IMR-90 (cell line): ENCODE measurements around the gene PID1. TPM values are rescaled to one million over a fixed set of nuclear protein-coding genes. Genes with fewer than 3 reads are reported as not detected.

Experiments
- ATAC-seq: fragments of 200-7000 bp; cut with Tn5 transposase; 2 replicates; pipeline ENCODE4 v1.9.1; 2020; ENCODE audit warnings: low read depth, mild to moderate bottlenecking, moderate library complexity
- BruUV-seq: library from RNA; stranded (reverse); fragments of 400-500 nt; replicated peaks from 2 replicates; lab custom pipeline; 2021; lab: Mats Ljungman, UMichigan
- CTCF ChIA-PET: fragments of 300-600 bp; formaldehyde crosslinking; extraction: SDS; loops from one replicate; lab custom pipeline; 2021; ENCODE audit warnings: antibody characterized with exemption; lab: Yijun Ruan, JAX
- POLR2A ChIA-PET: fragments of 300-600 bp; sonication (Branson Sonifier 250); formaldehyde crosslinking; loops from one replicate; lab custom pipeline; 2022; ENCODE audit warnings: antibody characterized with exemption; ENCODE audit not compliant: unreplicated experiment; lab: Charles Lee
- DNase-seq: peaks from one replicate; pipeline ENCODE4 v3.0.0; 2013
- H2AFZ ChIP-seq: replicated peaks from 2 replicates; pipeline ENCODE3; 2013; ENCODE audit warnings: low read length, mild to moderate bottlenecking; ENCODE audit not compliant: poor library complexity
- H2AK5ac ChIP-seq: 2 replicates; pipeline ENCODE4 v1.6.1; 2013; ENCODE audit warnings: low read depth, low read length, inconsistent platforms
- H2AK9ac ChIP-seq: replicated peaks from 2 replicates; pipeline ENCODE3; 2013; ENCODE audit warnings: mild to moderate bottlenecking, low read depth, low read length, moderate library complexity; ENCODE audit not compliant: poor library complexity
- H2BK120ac ChIP-seq: 2 replicates; pipeline ENCODE4 v1.6.1; 2013; ENCODE audit warnings: low read depth, low read length, inconsistent platforms
- H2BK15ac ChIP-seq: 3 replicates; pipeline ENCODE4 v1.6.1; 2013; ENCODE audit warnings: low read depth, low read length, inconsistent platforms
- H2BK20ac ChIP-seq: 2 replicates; pipeline ENCODE4 v1.6.1; 2013; ENCODE audit warnings: low read depth, mild to moderate bottlenecking, inconsistent platforms, low read length, moderate library complexity
- H2BK5ac ChIP-seq: 2 replicates; pipeline ENCODE4 v1.6.1; 2013; ENCODE audit warnings: mild to moderate bottlenecking, low read depth, low read length, inconsistent platforms; ENCODE audit not compliant: poor library complexity, severe bottlenecking
- H3K14ac ChIP-seq: replicated peaks from 2 replicates; pipeline ENCODE4 v1.6.1; 2013; ENCODE audit warnings: low read depth, low read length, inconsistent platforms
- H3K18ac ChIP-seq: 2 replicates; pipeline ENCODE4 v1.6.1; 2013; ENCODE audit warnings: low read depth, low read length, control low read depth
- H3K23ac ChIP-seq: 2 replicates; pipeline ENCODE4 v1.6.1; 2013; ENCODE audit warnings: low read depth, low read length, inconsistent platforms
- H3K27ac ChIP-seq: 2 replicates; pipeline ENCODE4 v1.5.1; 2013; ENCODE audit warnings: mild to moderate bottlenecking, control low read depth, low read length; ENCODE audit not compliant: insufficient read depth
- H3K27me3 ChIP-seq: 2 replicates; pipeline ENCODE4 v1.6.1; 2013; ENCODE audit warnings: low read length; ENCODE audit not compliant: control insufficient read depth, insufficient read depth
- H3K36me3 ChIP-seq: 2 replicates; pipeline ENCODE4 v1.6.1; 2013; ENCODE audit warnings: low read length, mixed read lengths; ENCODE audit not compliant: control insufficient read depth, insufficient read depth
- H3K4ac ChIP-seq: 2 replicates; pipeline ENCODE4 v1.6.1; 2013; ENCODE audit warnings: low read depth, low read length, inconsistent platforms
- H3K4me1 ChIP-seq: 2 replicates; pipeline ENCODE4 v1.6.1; 2013; ENCODE audit warnings: low read length, mixed read lengths; ENCODE audit not compliant: control insufficient read depth, insufficient read depth
- H3K4me2 ChIP-seq: 2 replicates; pipeline ENCODE4 v1.6.1; 2013; ENCODE audit warnings: low read depth, mild to moderate bottlenecking, control low read depth, low read length, moderate library complexity
- H3K4me3 ChIP-seq: 2 replicates; pipeline ENCODE4 v1.5.1; 2013; ENCODE audit warnings: low read depth, mild to moderate bottlenecking, control low read depth, low read length, moderate library complexity; ENCODE audit not compliant: insufficient read depth
- H3K56ac ChIP-seq: 2 replicates; pipeline ENCODE4 v1.6.1; 2013; ENCODE audit warnings: low read length, inconsistent platforms; ENCODE audit not compliant: insufficient read depth; ENCODE audit errors: extremely low read depth
- H3K79me1 ChIP-seq, 2 experiments: 2 replicates each; pipeline ENCODE4 v1.6.1; 2013; ENCODE audit warnings: low read length in 2 of 2, inconsistent platforms in 1 of 2, low read depth in 1 of 2
- H3K9ac ChIP-seq: 2 replicates; pipeline ENCODE4 v1.6.1; 2013; ENCODE audit warnings: low read depth, low read length, control low read depth
- H3K9me1 ChIP-seq: 2 replicates; pipeline ENCODE4 v1.6.1; 2013; ENCODE audit warnings: low read length, inconsistent platforms; ENCODE audit not compliant: insufficient read depth
- H3K9me3 ChIP-seq: 2 replicates; pipeline ENCODE4 v1.6.1; 2013; ENCODE audit warnings: low read length; ENCODE audit not compliant: control insufficient read depth, insufficient read depth
- H4K20me1 ChIP-seq: 2 replicates; pipeline ENCODE4 v1.6.1; 2013; ENCODE audit warnings: low read length, inconsistent platforms; ENCODE audit not compliant: insufficient read depth
- H4K5ac ChIP-seq: 2 replicates; pipeline ENCODE4 v1.6.1; 2013; ENCODE audit warnings: mild to moderate bottlenecking, low read depth, low read length, control low read depth
- H4K8ac ChIP-seq, 2 experiments: 2 replicates each; pipeline ENCODE4 v1.6.1; 2013; ENCODE audit warnings: low read depth in 2 of 2, low read length in 2 of 2, control low read depth in 1 of 2, inconsistent platforms in 1 of 2
- H4K91ac ChIP-seq: 2 replicates; pipeline ENCODE4 v1.6.1; 2013; ENCODE audit warnings: low read depth, low read length, inconsistent platforms; ENCODE audit not compliant: insufficient read depth
- CTCF ChIP-seq: conservative IDR thresholded peaks from 2 replicates; pipeline ENCODE4 v1.5.1; 2012; ENCODE audit warnings: mild to moderate bottlenecking, low read depth, low read length, improper control_type of control experiment
- FOS ChIP-seq: fragments of 150-350 bp; IDR thresholded peaks from 2 replicates; pipeline ENCODE4 v1.6.1; 2016; ENCODE audit warnings: low read depth, low read length
- MAFK ChIP-seq: IDR thresholded peaks from 2 replicates; pipeline ENCODE4 v1.6.1; 2012; ENCODE audit warnings: low read depth, low read length, improper control_type of control experiment
- MAZ ChIP-seq: IDR thresholded peaks from 2 replicates; pipeline ENCODE4 v1.6.1; 2012; ENCODE audit warnings: low read depth, mild to moderate bottlenecking, low read length, improper control_type of control experiment, moderate library complexity, borderline replicate concordance
- MXI1 ChIP-seq: IDR thresholded peaks from 2 replicates; pipeline ENCODE4 v1.6.1; 2012; ENCODE audit warnings: low read depth, mild to moderate bottlenecking, low read length, moderate library complexity, borderline replicate concordance
- POLR2A ChIP-seq: IDR thresholded peaks from 2 replicates; pipeline ENCODE4 v1.6.1; 2012; ENCODE audit warnings: mild to moderate bottlenecking, low read depth, low read length
- RCOR1 ChIP-seq: IDR thresholded peaks from 2 replicates; pipeline ENCODE4 v1.6.1; 2012; ENCODE audit warnings: mild to moderate bottlenecking, low read length, improper control_type of control experiment; ENCODE audit not compliant: insufficient replicate concordance
- RFX5 ChIP-seq: IDR thresholded peaks from 2 replicates; pipeline ENCODE4 v1.8.0; 2012; ENCODE audit warnings: low read depth, mild to moderate bottlenecking, low read length, moderate library complexity
- SMC3 ChIP-seq: fragments of 150-350 bp; IDR thresholded peaks from 2 replicates; pipeline ENCODE4 v1.6.1; 2016; ENCODE audit warnings: low read depth, mild to moderate bottlenecking, antibody characterized with exemption, low read length, moderate library complexity
- WGBS, 2 experiments: methylation state at CpG; one replicate each; pipeline versions ENCODE4 v1.1.5 to v1.1.7; 2013; ENCODE audit warnings: missing lambda C conversion rate in 2 of 2; ENCODE audit not compliant: insufficient read length in 1 of 2; ENCODE audit errors: extremely low coverage in 2 of 2; 5-methylcytosine and 5-hydroxymethylcytosine counted together
- dilution Hi-C: fragments of 300-500 bp; cut with HindIII; formaldehyde crosslinking; loops from one replicate; pipeline ENCODE4 v1.14.3; 2018; ENCODE audit warnings: low sequenced_read_pairs; ENCODE audit not compliant: unreplicated experiment
- in situ Hi-C: fragments of 300-500 bp; cut with MboI; formaldehyde crosslinking; loops from 3 replicates; pipeline ENCODE4 v1.14.3; 2019; ENCODE audit warnings: low sequenced_read_pairs, inconsistent platforms, mixed read lengths
- intact Hi-C: fragments of 100-400 bp; cut with micrococcal nuclease; formaldehyde crosslinking; loops from 2 replicates; pipeline ENCODE4 v1.10.0; 2022
- polyA plus RNA-seq, 3 experiments: library from polyadenylated mRNA; depleted of rRNA; stranded (reverse); fragments of >200 nt; gene quantifications; 2 replicates each; pipeline ENCODE4 v1.2.3, GENCODE V29; 2012; ENCODE audit warnings: low replicate concordance in 1 of 3
- total RNA-seq: library from RNA; depleted of rRNA; stranded (reverse); fragments of >200 nt; gene quantifications from 2 replicates; pipeline ENCODE4 v1.2.3, GENCODE V29; 2012

Gene PID1
- total and polyA plus RNA-seq, 2 of the 4 experiments (the other 2 are of a cell fraction), result 0.90 to 1.9 TPM

DNA sequence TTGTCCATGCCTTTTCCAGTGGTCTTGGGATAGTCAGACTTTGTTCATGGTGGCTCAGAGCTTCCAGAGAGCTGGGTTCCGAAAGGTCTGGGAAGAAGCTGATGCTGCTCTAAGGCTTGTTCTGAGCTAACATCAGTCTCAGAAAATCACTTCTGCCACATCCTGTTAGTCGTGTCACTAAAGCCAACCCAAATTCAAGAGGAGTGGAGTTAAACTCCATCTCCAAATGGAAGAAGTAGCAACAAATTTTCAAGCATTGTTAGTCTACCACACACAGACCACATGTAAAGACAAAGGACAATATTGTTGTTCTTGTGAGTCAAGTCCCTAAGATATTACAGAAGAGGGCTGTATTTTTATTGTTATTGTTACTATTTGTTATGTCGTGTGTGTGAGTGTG is 77.8 kb downstream of the PID1 start:
- ChIA-PET CTCF (no interaction called here), POLR2A (no interaction called here)
- peaks cover 11% of the 10 kb centered on the region for H3K9me3 ChIP-seq
- no peak overlapping the region for H3K4ac ChIP-seq
- no peaks in the 10 kb centered on the region for H3K79me1 ChIP-seq
- H3K27me3 ChIP-seq, result no peaks in the 10 kb centered on the region
- H4K8ac ChIP-seq, result no peak overlapping the region
- no peak overlapping the region for H2AK9ac ChIP-seq
- H3K27ac ChIP-seq, result no peak overlapping the region
- TF ChIP-seq RCOR1 (no peak), CTCF (no peak), SMC3 (no peak), MXI1 (no peak), RFX5 (no peak), POLR2A (no peak), MAZ (no peak), MAFK (no peak), FOS (no peak)
- no peak overlapping the region for H4K91ac ChIP-seq
- no peak overlapping the region for H2AFZ ChIP-seq
- H3K56ac ChIP-seq, result no peak overlapping the region
- H2BK5ac ChIP-seq, result no peak overlapping the region
- H3K23ac ChIP-seq, result no peak overlapping the region
- H4K20me1 ChIP-seq, result no peaks in the 10 kb centered on the region
- no peak overlapping the region for H2BK20ac ChIP-seq
- 100% methylated on average over 1 of the region's 3 CpGs; no CpG with 5 or more reads in 1 of the 2 experiments for WGBS, 2 experiments
- in situ Hi-C loops (no loop called here), dilution Hi-C loops (no loop called here), intact Hi-C loops (no loop called here)
- ATAC-seq (no peak), DNase-seq (no peak)
- H3K4me1 ChIP-seq, result no peaks in the 10 kb centered on the region
- no peak overlapping the region for H3K9ac ChIP-seq
- no peaks in the 10 kb centered on the region for H3K9me1 ChIP-seq
- no peak overlapping the region for H3K4me2 ChIP-seq
- no peaks in the 10 kb centered on the region for H3K36me3 ChIP-seq
- BruUV-seq, result no TSS peak
- no peak overlapping the region for H3K4me3 ChIP-seq
- H2AK5ac ChIP-seq, result no peak overlapping the region
- H2BK15ac ChIP-seq, result no peak overlapping the region
- no peak overlapping the region for H3K14ac ChIP-seq
- H2BK120ac ChIP-seq, result no peak overlapping the region
- H3K18ac ChIP-seq, result no peak overlapping the region
- no peak overlapping the region for H4K5ac ChIP-seq
